Gastrocnemius medialis (tissue), 4 donors: ENCODE results near the gene NDUFB2. TPM values are rescaled to one million over a fixed set of nuclear protein-coding genes. Genes with fewer than 3 reads are reported as not detected.

Experiments
- ATAC-seq, 2 donors: fragments of 150-250 bp; one replicate each; pipeline ENCODE4 v1.9.1; 2016
- DNase-seq, 2 donors: peaks; one replicate each; pipeline ENCODE4 v3.0.0-alpha.2; 2019
- H3K27ac ChIP-seq, 4 donors: fragments of 200-600 bp; sonication (generic); 1 replicate in 1 of 4; 2 replicates in 3 of 4; pipeline ENCODE4 v1.5.1; 2016 to 2018; ENCODE audit warnings: mild to moderate bottlenecking in 2 of 4, moderate library complexity in 1 of 4
- H3K27me3 ChIP-seq, 3 donors: fragments of 200-600 bp; sonication (generic) in 2 of 3; 1 replicate in 1 of 3; 2 replicates in 2 of 3; pipeline versions ENCODE4 v1.5.1 to v1.6.0; 2016 to 2019; ENCODE audit warnings: mild to moderate bottlenecking in 1 of 3, moderate library complexity in 1 of 3
- H3K36me3 ChIP-seq, 2 donors: fragments of 200-600 bp; sonication (generic) in 1 of 2; one replicate each; pipeline ENCODE4 v1.5.1; 2017 to 2018
- H3K4me1 ChIP-seq, 2 donors: fragments of 200-600 bp; sonication (generic) in 1 of 2; one replicate each; pipeline ENCODE4 v1.5.1; 2016 to 2017; ENCODE audit warnings: mild to moderate bottlenecking in 2 of 2
- H3K4me3 ChIP-seq, 4 donors: fragments of 200-600 bp; sonication (generic) in 3 of 4; 1 replicate in 1 of 4; 2 replicates in 3 of 4; pipeline ENCODE4 v1.5.1; 2016 to 2019; ENCODE audit warnings: mild to moderate bottlenecking in 2 of 4
- H3K9me3 ChIP-seq, 3 donors: fragments of 200-600 bp; sonication (generic) in 2 of 3; 1 replicate in 1 of 3; 2 replicates in 2 of 3; pipeline ENCODE4 v1.5.1; 2016 to 2019
- POLR2A ChIP-seq, 2 donors: fragments of 450-650 bp; IDR thresholded peaks; one replicate each; pipeline ENCODE4 v1.6.1; 2017; ENCODE audit warnings: antibody characterized with exemption in 2 of 2, mild to moderate bottlenecking in 2 of 2, moderate library complexity in 2 of 2
- in situ Hi-C, 4 donors: fragments of 200-750 bp; cut with MboI; loops; one replicate each; pipeline versions ENCODE4 v1.15.0 to v1.8.0; 2017; ENCODE audit warnings: low sequenced_read_pairs in 4 of 4
- intact Hi-C: fragments of 100-400 bp; cut with DNase I; formaldehyde crosslinking; loops from one replicate; pipeline ENCODE4 v1.15.1; 2023; ENCODE audit warnings: low total_unique reads
- total RNA-seq, 4 donors: library from RNA; depleted of rRNA; stranded (reverse); fragments of >200 nt; gene quantifications; one replicate each; pipeline versions ENCODE4 v1.1.0 to v1.2.3, GENCODE V29; 2016
- TF ChIP-seq, protein P1 (sequence below), 5 experiments: fragments of 450-650 bp in 3 of 5; fragments of 200-600 bp in 2 of 5; sonication (generic) in 2 of 5; IDR thresholded peaks in 4 of 5; conservative IDR thresholded peaks in 1 of 5; 1 replicate in 4 of 5; 2 replicates in 1 of 5; pipeline ENCODE4 v1.5.1; 2016 to 2019; ENCODE audit warnings: antibody characterized with exemption in 5 of 5, mild to moderate bottlenecking in 3 of 5, moderate library complexity in 3 of 5

Gene NDUFB2
- total RNA-seq, 4 donors from 2014 or later, result 449 to 793 (median 538) TPM

DNA sequence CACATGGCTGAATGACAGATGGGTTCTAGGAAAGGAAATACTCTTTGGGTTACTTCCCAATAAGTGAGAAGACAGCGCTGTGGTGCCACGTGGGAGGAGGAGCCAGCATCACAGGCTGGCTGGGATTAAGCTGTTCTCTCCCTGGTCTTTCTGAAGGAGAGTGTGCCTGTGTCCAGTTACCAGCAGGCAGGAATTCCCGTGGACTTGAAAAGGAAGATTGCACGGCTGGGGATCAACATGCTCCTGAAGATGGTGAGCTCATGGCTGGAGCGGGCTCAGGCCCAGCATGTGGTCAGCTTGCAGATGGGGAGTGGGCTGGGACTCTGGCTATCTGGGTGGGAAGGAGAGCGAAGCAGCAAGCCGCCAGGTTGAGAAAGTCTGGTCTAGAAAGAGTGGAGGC, 15.6 kb upstream of the NDUFB2 start:
- intact Hi-C loops (no loop called here), in situ Hi-C loops (loop anchor here in 3 of 4 donors (25.0 kb wide), 1 partner anchor 331 kb away; the partner anchor contains the start of gene MRPS33 (in 3 of the 3))
- H3K9me3 ChIP-seq, result no peaks in the 10 kb centered on the region
- H3K4me3 ChIP-seq, result no peak overlapping the region
- peaks cover 0 to 31% of the 10 kb centered on the region in 2 donors for H3K36me3 ChIP-seq
- H3K27me3 ChIP-seq, result no peaks in the 10 kb centered on the region
- no peak for TF ChIP-seq POLR2A (IDR thresholded peaks at IDR 0.05)
- TF ChIP-seq, protein P1, sequence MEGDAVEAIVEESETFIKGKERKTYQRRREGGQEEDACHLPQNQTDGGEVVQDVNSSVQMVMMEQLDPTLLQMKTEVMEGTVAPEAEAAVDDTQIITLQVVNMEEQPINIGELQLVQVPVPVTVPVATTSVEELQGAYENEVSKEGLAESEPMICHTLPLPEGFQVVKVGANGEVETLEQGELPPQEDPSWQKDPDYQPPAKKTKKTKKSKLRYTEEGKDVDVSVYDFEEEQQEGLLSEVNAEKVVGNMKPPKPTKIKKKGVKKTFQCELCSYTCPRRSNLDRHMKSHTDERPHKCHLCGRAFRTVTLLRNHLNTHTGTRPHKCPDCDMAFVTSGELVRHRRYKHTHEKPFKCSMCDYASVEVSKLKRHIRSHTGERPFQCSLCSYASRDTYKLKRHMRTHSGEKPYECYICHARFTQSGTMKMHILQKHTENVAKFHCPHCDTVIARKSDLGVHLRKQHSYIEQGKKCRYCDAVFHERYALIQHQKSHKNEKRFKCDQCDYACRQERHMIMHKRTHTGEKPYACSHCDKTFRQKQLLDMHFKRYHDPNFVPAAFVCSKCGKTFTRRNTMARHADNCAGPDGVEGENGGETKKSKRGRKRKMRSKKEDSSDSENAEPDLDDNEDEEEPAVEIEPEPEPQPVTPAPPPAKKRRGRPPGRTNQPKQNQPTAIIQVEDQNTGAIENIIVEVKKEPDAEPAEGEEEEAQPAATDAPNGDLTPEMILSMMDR (IDR thresholded peaks at IDR 0.05 in 4 of 5, conservative IDR thresholded peaks at IDR 0.05 in 1 of 5), result no peak
- no peak for ATAC-seq
- no peak overlapping the region for H3K27ac ChIP-seq
- no peaks in the 10 kb centered on the region for H3K4me1 ChIP-seq
- DNase-seq, result no peak

GRCh38 chr7:140681766-140682165, 14.7 kb upstream of the NDUFB2 start:
- TF ChIP-seq, protein P1 (IDR thresholded peaks at IDR 0.05 in 4 of 5, conservative IDR thresholded peaks at IDR 0.05 in 1 of 5), result no peak
- no peak for TF ChIP-seq POLR2A (IDR thresholded peaks at IDR 0.05)
- Histone ChIP-seq H3K4me3 (no peak overlapping the region), H3K36me3 (peaks cover 0 to 31% of the 10 kb centered on the region in 2 donors), H3K9me3 (no peaks in the 10 kb centered on the region), H3K27ac (no peak overlapping the region), H3K4me1 (no peaks in the 10 kb centered on the region), H3K27me3 (no peaks in the 10 kb centered on the region)
- DNase-seq (no peak), ATAC-seq (no peak)
- in situ Hi-C loops (loop anchor here in 3 of 4 donors (25.0 kb wide), 1 partner anchor 331 kb away; the partner anchor contains the start of gene MRPS33 (in 3 of the 3)), intact Hi-C loops (no loop called here)

- intact Hi-C loops (no loop called here), in situ Hi-C loops (loop anchor here in 3 of 4 donors (25.0 kb wide), 1 partner anchor 329 kb away; the partner anchor contains the start of gene MRPS33 (in 3 of the 3))
- TF ChIP-seq, protein P1 (IDR thresholded peaks at IDR 0.05 in 4 of 5, conservative IDR thresholded peaks at IDR 0.05 in 1 of 5), result no peak
- no peak for TF ChIP-seq POLR2A (IDR thresholded peaks at IDR 0.05)
- Histone ChIP-seq H3K36me3 (peaks cover 0 to 31% of the 10 kb centered on the region in 2 donors), H3K9me3 (no peaks in the 10 kb centered on the region), H3K27me3 (no peaks in the 10 kb centered on the region), H3K27ac (no peak overlapping the region), H3K4me3 (no peak overlapping the region), H3K4me1 (no peaks in the 10 kb centered on the region)
- DNase-seq, result no peak
- ATAC-seq, result no peak
Observed at GRCh38 chr7:140683657-140684056, 12.9 kb upstream of the NDUFB2 start.

- Histone ChIP-seq H3K4me1 (no peaks in the 10 kb centered on the region), H3K27me3 (no peaks in the 10 kb centered on the region), H3K27ac (no peak overlapping the region), H3K36me3 (peaks cover 0 to 30% of the 10 kb centered on the region in 2 donors), H3K4me3 (no peak overlapping the region), H3K9me3 (no peaks in the 10 kb centered on the region)
- intact Hi-C loops (no loop called here), in situ Hi-C loops (loop anchor here in 3 of 4 donors (25.0 kb wide), 1 partner anchor 328 kb away; the partner anchor contains the start of gene MRPS33 (in 3 of the 3))
- ATAC-seq (no peak), DNase-seq (no peak)
- TF ChIP-seq, protein P1 (IDR thresholded peaks at IDR 0.05 in 4 of 5, conservative IDR thresholded peaks at IDR 0.05 in 1 of 5), result no peak
Observed at GRCh38 chr7:140684066-140684950, 12.2 kb upstream of the NDUFB2 start.
